Mesenchymal stem cell (in vitro differentiated cells and primary cell): ENCODE results near the gene DHX16.

Experiments used
- DNase-seq: peaks from one replicate; pipeline ENCODE4 v3.0.0-alpha.2; 2013
- H2AFZ ChIP-seq: one replicate; pipeline ENCODE4 v1.6.1; 2013; ENCODE audit warnings: low read depth, mild to moderate bottlenecking, control low read depth, inconsistent platforms, low read length, moderate library complexity
- H2AK5ac ChIP-seq: 2 replicates; pipeline ENCODE4 v1.6.1; 2013; ENCODE audit warnings: low read length, moderate library complexity, mild to moderate bottlenecking, inconsistent platforms; ENCODE audit not compliant: severe bottlenecking
- H2BK120ac ChIP-seq: one replicate; pipeline ENCODE4 v1.6.1; 2013; ENCODE audit warnings: low read depth, mild to moderate bottlenecking, inconsistent platforms, low read length, moderate library complexity
- H2BK12ac ChIP-seq, 2 experiments: one replicate each; pipeline ENCODE4 v1.6.1; 2013; ENCODE audit warnings: inconsistent platforms in 2 of 2, low read length in 2 of 2, mild to moderate bottlenecking in 2 of 2, moderate library complexity in 2 of 2, control low read depth in 1 of 2
- H2BK15ac ChIP-seq: one replicate; pipeline ENCODE4 v1.6.1; 2013; ENCODE audit warnings: mild to moderate bottlenecking, low read depth, inconsistent platforms; ENCODE audit not compliant: poor library complexity, severe bottlenecking
- H2BK5ac ChIP-seq: 2 replicates; pipeline ENCODE4 v1.6.1; 2013; ENCODE audit warnings: low read depth, mild to moderate bottlenecking, low read length, control low read depth, inconsistent platforms; ENCODE audit not compliant: poor library complexity, severe bottlenecking
- H3K14ac ChIP-seq, 2 experiments: one replicate each; pipeline ENCODE4 v1.6.1; 2013; ENCODE audit warnings: inconsistent platforms in 2 of 2, low read length in 2 of 2, control low read depth in 1 of 2, mild to moderate bottlenecking in 1 of 2, moderate library complexity in 1 of 2
- H3K18ac ChIP-seq, 2 experiments: one replicate each; pipeline ENCODE4 v1.6.1; 2013; ENCODE audit warnings: inconsistent platforms in 2 of 2, low read length in 2 of 2, control low read depth in 1 of 2, low read depth in 1 of 2, mild to moderate bottlenecking in 1 of 2
- H3K23ac ChIP-seq, 2 experiments: one replicate each; pipeline ENCODE4 v1.6.1; 2013; ENCODE audit warnings: inconsistent platforms in 2 of 2, low read length in 2 of 2, mild to moderate bottlenecking in 2 of 2, moderate library complexity in 2 of 2, control low read depth in 1 of 2
- H3K27ac ChIP-seq: 2 replicates; pipeline ENCODE4 v1.5.1; 2013; ENCODE audit warnings: mild to moderate bottlenecking, moderate library complexity, low read length, control low read depth, inconsistent platforms; ENCODE audit not compliant: poor library complexity, severe bottlenecking
- H3K27me3 ChIP-seq, 2 experiments: 2 replicates each; pipeline versions ENCODE4 v1.6.1 to v1.7.0; 2013; ENCODE audit warnings: low read length in 2 of 2, mild to moderate bottlenecking in 2 of 2, moderate library complexity in 2 of 2, control low read depth in 1 of 2, inconsistent platforms in 1 of 2; ENCODE audit not compliant: control insufficient read depth in 1 of 2, insufficient read depth in 1 of 2
- H3K36me3 ChIP-seq, 2 experiments: 2 replicates each; pipeline versions ENCODE4 v1.6.1 to v1.7.0; 2013; ENCODE audit warnings: low read length in 2 of 2, control low read depth in 1 of 2, inconsistent platforms in 1 of 2, low read depth in 1 of 2, mild to moderate bottlenecking in 1 of 2; ENCODE audit not compliant: insufficient read depth in 2 of 2, control insufficient read depth in 1 of 2
- H3K4ac ChIP-seq, 2 experiments: one replicate each; pipeline ENCODE4 v1.6.1; 2013; ENCODE audit warnings: inconsistent platforms in 2 of 2, low read length in 2 of 2, mild to moderate bottlenecking in 2 of 2, moderate library complexity in 2 of 2, control low read depth in 1 of 2, low read depth in 1 of 2
- H3K4me1 ChIP-seq: 2 replicates; pipeline ENCODE4 v1.6.1; 2013; ENCODE audit warnings: low read depth, low read length, control low read depth; ENCODE audit not compliant: control insufficient read depth, insufficient read depth
- H3K4me2 ChIP-seq: 2 replicates; pipeline ENCODE4 v1.6.1; 2013; ENCODE audit warnings: low read length, mild to moderate bottlenecking, inconsistent platforms; ENCODE audit not compliant: poor library complexity, severe bottlenecking
- H3K4me3 ChIP-seq, 2 experiments: 2 replicates each; pipeline versions ENCODE4 v1.5.1 to v1.7.0; 2013; ENCODE audit warnings: low read length in 2 of 2, mild to moderate bottlenecking in 2 of 2, control low read depth in 1 of 2, low read depth in 1 of 2; ENCODE audit not compliant: insufficient read depth in 1 of 2
- H3K79me1 ChIP-seq: replicated peaks from 2 replicates; pipeline ENCODE4 v1.6.1; 2013; ENCODE audit warnings: mild to moderate bottlenecking, control low read depth, low read length, inconsistent platforms; ENCODE audit not compliant: poor library complexity, severe bottlenecking
- H3K9ac ChIP-seq: 2 replicates; pipeline ENCODE4 v1.7.0; 2013; ENCODE audit warnings: mild to moderate bottlenecking, low read length, moderate library complexity
- H3K9me3 ChIP-seq: 2 replicates; pipeline ENCODE4 v1.7.0; 2013; ENCODE audit warnings: mild to moderate bottlenecking, low read length; ENCODE audit not compliant: control insufficient read depth
- H4K8ac ChIP-seq: one replicate; pipeline ENCODE4 v1.6.1; 2013; ENCODE audit warnings: inconsistent platforms, mild to moderate bottlenecking, low read length, moderate library complexity
- H4K91ac ChIP-seq: one replicate; pipeline ENCODE4 v1.6.1; 2013; ENCODE audit warnings: mild to moderate bottlenecking, low read length, inconsistent platforms
- WGBS: methylation state at CpG from one replicate; pipeline ENCODE4 v1.1.7; 2013; ENCODE audit warnings: mixed read lengths; 5-methylcytosine and 5-hydroxymethylcytosine counted together

The DHX16 gene

GRCh38 chr6:30705620-30706019 lies 32.8 kb upstream of the DHX16 start:
- H3K4me2 ChIP-seq: no peak overlapping the region
- no peak overlapping the region for H4K91ac ChIP-seq
- H3K79me1 ChIP-seq: peaks cover 2% of the 10 kb centered on the region
- no peaks in the 10 kb centered on the region for H3K9me3 ChIP-seq
- H3K4ac ChIP-seq: no peak overlapping the region
- peaks cover 33 to 69% of the 10 kb centered on the region in 2 experiments for H3K36me3 ChIP-seq
- H3K14ac ChIP-seq: no peak overlapping the region
- H2BK5ac ChIP-seq: no peak overlapping the region
- H2BK12ac ChIP-seq: no peak overlapping the region
- H3K4me3 ChIP-seq: no peak overlapping the region
- no peak overlapping the region for H3K9ac ChIP-seq
- no peaks in the 10 kb centered on the region for H3K27me3 ChIP-seq
- no peak overlapping the region for H4K8ac ChIP-seq
- no peak overlapping the region for H2AFZ ChIP-seq
- DNase-seq: no peak
- no peak overlapping the region for H3K18ac ChIP-seq
- 97% methylated on average over 4 of the region's 4 CpGs for WGBS
- no peak overlapping the region for H3K27ac ChIP-seq
- H2BK120ac ChIP-seq: no peak overlapping the region
- H3K23ac ChIP-seq: no peak overlapping the region
- no peak overlapping the region for H2BK15ac ChIP-seq
- peaks cover 13% of the 10 kb centered on the region for H3K4me1 ChIP-seq
- peak overlapping the region; percentile 1 for H2AK5ac ChIP-seq

- no peak overlapping the region for H2AFZ ChIP-seq
- no peaks in the 10 kb centered on the region for H3K9me3 ChIP-seq
- no peak overlapping the region for H4K91ac ChIP-seq
- no peak overlapping the region for H3K27ac ChIP-seq
- no peak for DNase-seq
- H3K4me3 ChIP-seq: no peak overlapping the region
- H2BK120ac ChIP-seq: no peak overlapping the region
- H3K36me3 ChIP-seq: peaks cover 36 to 64% of the 10 kb centered on the region in 2 experiments
- no peak overlapping the region for H2AK5ac ChIP-seq
- no peak overlapping the region for H3K18ac ChIP-seq
- no peak overlapping the region for H3K4ac ChIP-seq
- no peak overlapping the region for H2BK12ac ChIP-seq
- H3K9ac ChIP-seq: no peak overlapping the region
- 95% methylated on average over 4 of the region's 4 CpGs for WGBS
- H3K79me1 ChIP-seq: peaks cover 1% of the 10 kb centered on the region
- H3K4me2 ChIP-seq: no peak overlapping the region
- no peak overlapping the region for H3K23ac ChIP-seq
- H3K4me1 ChIP-seq: peaks cover 8% of the 10 kb centered on the region
- H4K8ac ChIP-seq: no peak overlapping the region
- no peaks in the 10 kb centered on the region for H3K27me3 ChIP-seq
- H2BK15ac ChIP-seq: no peak overlapping the region
- no peak overlapping the region for H2BK5ac ChIP-seq
- H3K14ac ChIP-seq: no peak overlapping the region
Observed at GRCh38 chr6:30703821-30704220, 31.0 kb upstream of the DHX16 start.

- peaks cover 39 to 59% of the 10 kb centered on the region in 2 experiments for H3K36me3 ChIP-seq
- H3K4me1 ChIP-seq: peaks cover 8% of the 10 kb centered on the region
- H4K8ac ChIP-seq: no peak overlapping the region
- H3K9ac ChIP-seq: no peak overlapping the region
- no peak overlapping the region for H3K18ac ChIP-seq
- H3K4me3 ChIP-seq: no peak overlapping the region
- H3K4me2 ChIP-seq: no peak overlapping the region
- no peak overlapping the region for H3K14ac ChIP-seq
- no peak overlapping the region for H2AK5ac ChIP-seq
- no peaks in the 10 kb centered on the region for H3K79me1 ChIP-seq
- H3K4ac ChIP-seq: no peak overlapping the region
- 98% methylated on average over 9 of the region's 10 CpGs for WGBS
- no peak overlapping the region for H3K23ac ChIP-seq
- H4K91ac ChIP-seq: no peak overlapping the region
- no peak overlapping the region for H2BK15ac ChIP-seq
- no peak overlapping the region for H2BK5ac ChIP-seq
- no peaks in the 10 kb centered on the region for H3K9me3 ChIP-seq
- H2BK120ac ChIP-seq: no peak overlapping the region
- no peak overlapping the region for H2AFZ ChIP-seq
- no peak overlapping the region for H3K27ac ChIP-seq
- H2BK12ac ChIP-seq: no peak overlapping the region
- H3K27me3 ChIP-seq: no peaks in the 10 kb centered on the region
- no peak for DNase-seq
Observed at GRCh38 chr6:30703011-30703410, 30.2 kb upstream of the DHX16 start.

- H3K4me1 ChIP-seq: peaks cover 3% of the 10 kb centered on the region
- no peak overlapping the region for H2BK12ac ChIP-seq
- no peaks in the 10 kb centered on the region for H3K27me3 ChIP-seq
- H3K14ac ChIP-seq: no peak overlapping the region
- no peaks in the 10 kb centered on the region for H3K79me1 ChIP-seq
- no peak overlapping the region for H3K27ac ChIP-seq
- H3K9me3 ChIP-seq: no peaks in the 10 kb centered on the region
- H2AK5ac ChIP-seq: peak overlapping the region; percentile 76
- no peak overlapping the region for H2BK120ac ChIP-seq
- H3K36me3 ChIP-seq: peaks cover 33 to 40% of the 10 kb centered on the region in 2 experiments
- no peak overlapping the region for H4K91ac ChIP-seq
- DNase-seq: no peak
- H3K4me3 ChIP-seq: no peak overlapping the region
- H3K4ac ChIP-seq: no peak overlapping the region
- H2AFZ ChIP-seq: no peak overlapping the region
- no peak overlapping the region for H2BK5ac ChIP-seq
- H3K9ac ChIP-seq: no peak overlapping the region
- H3K4me2 ChIP-seq: no peak overlapping the region
- H3K23ac ChIP-seq: no peak overlapping the region
- H4K8ac ChIP-seq: no peak overlapping the region
- H3K18ac ChIP-seq: no peak overlapping the region
- 83% methylated on average over 3 of the region's 4 CpGs for WGBS
- no peak overlapping the region for H2BK15ac ChIP-seq
Observed at GRCh38 chr6:30700340-30700739, 27.5 kb upstream of the DHX16 start.
